Psoas muscle (tissue), 8 donors: ENCODE data around the gene NEURL1B. TPM values are rescaled to one million over a fixed set of nuclear protein-coding genes. Genes with fewer than 3 reads are reported as not detected.
A peak's percentile ranks its signal among the peaks of the same experiment; 100 is the strongest.

ENCODE experiments used
- ATAC-seq, 4 donors: fragments of 200-7000 bp; cut with Tn5 transposase; one replicate each; pipeline ENCODE4 v1.9.1; 2020; ENCODE audit warnings: moderate library complexity in 3 of 4, mild to moderate bottlenecking in 2 of 4
- DNase-seq, 2 donors: peaks; one replicate each; pipeline ENCODE4 v3.0.0-alpha.2; 2020
- H3K27ac ChIP-seq: fragments of 200-600 bp; one replicate; pipeline ENCODE4 v1.8.0; 2022
- H3K27me3 ChIP-seq, 3 donors: fragments of 200-600 bp in 1 of 3; one replicate each; pipeline versions ENCODE4 v1.6.1 to v1.8.0; 2013 to 2022; ENCODE audit warnings: low read length in 2 of 3, mild to moderate bottlenecking in 2 of 3, moderate library complexity in 1 of 3; ENCODE audit not compliant: insufficient read depth in 3 of 3
- H3K36me3 ChIP-seq, 2 donors: fragments of 200-600 bp in 1 of 2; one replicate each; pipeline versions ENCODE4 v1.6.1 to v1.8.0; 2013 to 2022; ENCODE audit warnings: low read depth in 1 of 2, mild to moderate bottlenecking in 1 of 2, moderate library complexity in 1 of 2; ENCODE audit not compliant: insufficient read depth in 1 of 2
- H3K4me1 ChIP-seq: fragments of 200-600 bp; one replicate; pipeline ENCODE4 v1.8.0; 2022
- H3K4me3 ChIP-seq: fragments of 200-600 bp; one replicate; pipeline ENCODE4 v1.8.0; 2022; ENCODE audit warnings: mild to moderate bottlenecking
- H3K9me3 ChIP-seq: fragments of 200-600 bp; one replicate; pipeline ENCODE4 v1.8.0; 2022
- CTCF ChIP-seq: fragments of 200-600 bp; IDR thresholded peaks from one replicate; pipeline ENCODE4 v1.8.0; 2022; ENCODE audit warnings: antibody characterized with exemption
- WGBS, 3 donors: extraction: QIAGEN DNeasy Blood & Tissue Kit; methylation state at CpG; one replicate each; pipeline versions ENCODE4 v1.1.6 to v1.1.7; 2013; 5-methylcytosine and 5-hydroxymethylcytosine counted together
- intact Hi-C, 2 donors: fragments of 100-400 bp; cut with DNase I; formaldehyde crosslinking; loops; one replicate each; pipeline versions ENCODE4 v1.11.0 to v1.14.2; 2022
- polyA plus RNA-seq, 3 donors: library from polyadenylated mRNA; stranded (reverse); fragments of 200-250 nt; gene quantifications; one replicate each; pipeline ENCODE4 v1.2.3, GENCODE V29; 2013
- total RNA-seq, 4 donors: library from RNA; stranded (reverse); fragmentation: NEBNext Ultra II Directional in 2 of 4; extraction: Animal tissue kit (Norgen Biotek cat#: 25700) in 2 of 4; gene quantifications; one replicate each; pipeline versions ENCODE4 v1.2.1 to v1.2.4, GENCODE V29; 2021 to 2023
- donor health status: healthy with polysubstance abuse.
- donor health status: DM: no; HTN: no; CAD: no; lungs with moderate emphysema.
- donor health status: Bipolar disorder and iron deficiency.
- donor health status: healthy.
- donor health status: DM: yes; HTN: yes; CAD: no.
- donor health status: DM: no; HTN: no; CAD: no.
- donor health status: DM: no; HTN: no; CAD: no.
- donor health status: DM: yes; HTN: yes; CAD: no.

Gene NEURL1B
- total and polyA plus RNA-seq, 7 donors = 8.0 to 20.4 (median 13.7) TPM

- WGBS, 3 donors = 70 to 83% (median 76%) methylated on average over 16 of the region's 16 CpGs
- DNase-seq = peak in 1 of 2 donors; percentile 49
- H3K4me3 ChIP-seq = peak overlapping the region; percentile 30
- no peak overlapping the region for H3K27ac ChIP-seq
- no peak for ATAC-seq
- intact Hi-C loops = loop anchor here (1.0 to 5.0 kb wide), 3 partner anchors 45 to 215 kb away; no protein-coding TSS in a partner anchor
- peaks cover 14% of the 10 kb centered on the region for H3K4me1 ChIP-seq
- no peaks in the 10 kb centered on the region for H3K27me3 ChIP-seq
- no peaks in the 10 kb centered on the region for H3K9me3 ChIP-seq
- no peaks in the 10 kb centered on the region for H3K36me3 ChIP-seq
- TF ChIP-seq CTCF = no peak
Measured at GRCh38 chr5:172717481-172718195, 76.6 kb downstream of the NEURL1B start.

GRCh38 chr5:172718527-172719114 is 77.6 kb downstream of the NEURL1B start:
- Histone ChIP-seq H3K4me1 (peaks cover 14% of the 10 kb centered on the region), H3K27me3 (no peaks in the 10 kb centered on the region), H3K36me3 (no peaks in the 10 kb centered on the region), H3K9me3 (no peaks in the 10 kb centered on the region), H3K27ac (no peak overlapping the region), H3K4me3 (no peak overlapping the region)
- 97 to 98% (median 98%) methylated on average over 3 of the region's 3 CpGs for WGBS, 3 donors
- TF ChIP-seq CTCF = no peak
- intact Hi-C loops = loop anchor here (2.0 to 5.0 kb wide), 2 partner anchors 44 to 49 kb away; no protein-coding TSS in a partner anchor
- no peak for ATAC-seq
- no peak for DNase-seq

GRCh38 chr5:172719211-172719610 is 78.1 kb downstream of the NEURL1B start:
- Histone ChIP-seq H3K27me3 (no peaks in the 10 kb centered on the region), H3K36me3 (no peaks in the 10 kb centered on the region), H3K4me3 (no peak overlapping the region), H3K4me1 (peaks cover 14% of the 10 kb centered on the region), H3K27ac (no peak overlapping the region), H3K9me3 (no peaks in the 10 kb centered on the region)
- ATAC-seq = no peak
- TF ChIP-seq CTCF = no peak
- 91 to 99% (median 92%) methylated on average over 4 of the region's 4 CpGs for WGBS, 3 donors
- DNase-seq = peak in 1 of 2 donors; percentile 34
- intact Hi-C loops = loop anchor here (2.0 to 5.0 kb wide), 2 partner anchors 44 to 48 kb away; no protein-coding TSS in a partner anchor

- DNase-seq = peak in 1 of 2 donors; percentile 12
Measured at GRCh38 chr5:172720655-172721054, 79.6 kb downstream of the NEURL1B start.

More at GRCh38 chr5:172720655-172721054, 79.6 kb downstream of the NEURL1B start:
- Histone ChIP-seq H3K9me3 (no peaks in the 10 kb centered on the region), H3K36me3 (no peaks in the 10 kb centered on the region), H3K27ac (no peak overlapping the region), H3K4me3 (no peak overlapping the region), H3K27me3 (no peaks in the 10 kb centered on the region), H3K4me1 (peaks cover 14% of the 10 kb centered on the region)
- no peak for TF ChIP-seq CTCF
- intact Hi-C loops = no loop called here
- WGBS, 3 donors = 77 to 82% (median 80%) methylated on average over 5 of the region's 5 CpGs
- no peak for ATAC-seq
